Adrenal gland (tissue), 12 donors: ENCODE results near the gene LCT. TPM values are rescaled to one million over a fixed set of nuclear protein-coding genes. Genes with fewer than 3 reads are reported as not detected.

Source experiments
- DNase-seq, 7 donors: peaks; one replicate each; pipeline ENCODE4 v3.0.0-alpha.2; 2019 to 2020
- H3K27ac ChIP-seq, 5 donors: fragments of 200-600 bp; sonication (generic) in 4 of 5; 1 replicate in 3 of 5; 2 replicates in 2 of 5; pipeline versions ENCODE4 v1.5.1 to v1.8.0; 2016 to 2020; ENCODE audit warnings: mild to moderate bottlenecking in 1 of 5
- H3K27me3 ChIP-seq: fragments of 200-600 bp; 2 replicates; pipeline ENCODE4 v1.8.0; 2021
- H3K36me3 ChIP-seq, 2 donors: fragments of 200-600 bp; replicated peaks in 1 of 2; 1 replicate in 1 of 2; 2 replicates in 1 of 2; pipeline versions ENCODE4 v1.5.1 to v1.8.0; 2018 to 2022
- H3K4me1 ChIP-seq, 2 donors: fragments of 200-600 bp; replicated peaks in 1 of 2; 1 replicate in 1 of 2; 2 replicates in 1 of 2; pipeline versions ENCODE4 v1.5.1 to v1.8.0; 2018 to 2021
- H3K4me3 ChIP-seq, 4 donors: fragments of 200-600 bp; sonication (generic) in 3 of 4; one replicate each; pipeline ENCODE4 v1.5.1; 2016 to 2018
- H3K9me3 ChIP-seq, 3 donors: fragments of 200-600 bp; sonication (generic) in 1 of 3; replicated peaks in 1 of 3; 1 replicate in 2 of 3; 2 replicates in 1 of 3; pipeline versions ENCODE4 v1.5.1 to v1.8.0; 2016 to 2021
- CTCF ChIP-seq, 6 experiments: fragments of 450-650 bp in 4 of 6; fragments of 200-600 bp in 2 of 6; sonication (generic) in 1 of 6; IDR thresholded peaks; 1 replicate in 5 of 6; 2 replicates in 1 of 6; pipeline versions ENCODE4 v1.5.1 to v1.8.0; 2016 to 2021; ENCODE audit warnings: antibody characterized with exemption in 6 of 6, mild to moderate bottlenecking in 2 of 6, moderate library complexity in 1 of 6
- POLR2A ChIP-seq, 2 donors: fragments of 450-650 bp; IDR thresholded peaks; one replicate each; pipeline ENCODE4 v1.6.1; 2017; ENCODE audit warnings: antibody characterized with exemption in 2 of 2, mild to moderate bottlenecking in 2 of 2, moderate library complexity in 1 of 2
- WGBS, 4 donors: extraction: QIAGEN DNeasy Blood & Tissue Kit in 2 of 4; methylation state at CpG; one replicate each; pipeline versions ENCODE4 v1.1.5 to v1.1.7; 2013 to 2017; 5-methylcytosine and 5-hydroxymethylcytosine counted together
- intact Hi-C, 2 donors: fragments of 100-400 bp; cut with DNase I; formaldehyde crosslinking; loops; one replicate each; pipeline versions ENCODE4 v1.14.1 to v1.15.0; 2022 to 2023
- polyA plus RNA-seq, 3 donors: library from polyadenylated mRNA; stranded (reverse); fragments of 200-250 nt in 2 of 3; fragments of 350-450 nt in 1 of 3; fragmentation: Illumina TruSeq in 1 of 3; extraction: RNeasy Lipid Tissue Mini Kit (QIAGEN cat#74804) in 1 of 3; gene quantifications; one replicate each; pipeline ENCODE4 v1.2.3, GENCODE V29; 2013 to 2014
- total RNA-seq, 9 donors: library from RNA; depleted of rRNA in 4 of 9; stranded (reverse); fragments of >200 nt in 4 of 9; fragments of 120-200 nt in 1 of 9; fragmentation: NEBNext Ultra II Directional in 1 of 9; extraction: Animal tissue kit (Norgen Biotek cat#: 25700) in 1 of 9; gene quantifications; one replicate each; pipeline versions ENCODE4 v1.1.0 to v1.2.4, GENCODE V29; 2013 to 2023
- donor health status: healthy with polysubstance abuse.
- donor health status: Bipolar disorder and iron deficiency.
- donor health status: DM: yes; HTN: yes; CAD: no.
- donor health status: DM: no; HTN: no; CAD: no.
- donor health status: DM: no; HTN: no; CAD: no.
- donor health status: DM: yes; HTN: yes; CAD: no.

LCT gene
- total and polyA plus RNA-seq, 12 donors: 0.17 to 0.69 TPM; not detected in 10

GRCh38 chr2:135762530-135762929 is 74.5 kb downstream of the LCT start:
- no peak for DNase-seq
- WGBS, 4 donors: 84 to 96% (median 89%) methylated on average over 1 of the region's 1 CpG
- peaks cover 0 to under 1% (median 0%) of the 10 kb centered on the region in 3 donors for H3K9me3 ChIP-seq
- no peaks in the 10 kb centered on the region for H3K27me3 ChIP-seq
- TF ChIP-seq CTCF (IDR thresholded peaks at IDR 0.05) (no peak), POLR2A (IDR thresholded peaks at IDR 0.05) (no peak)
- no peak overlapping the region for H3K4me3 ChIP-seq
- H3K4me1 ChIP-seq: peaks cover 0 to 9% of the 10 kb centered on the region in 2 donors
- intact Hi-C loops: no loop called here
- H3K36me3 ChIP-seq: peaks cover 0 to 87% of the 10 kb centered on the region in 2 donors
- no peak overlapping the region for H3K27ac ChIP-seq

DNA sequence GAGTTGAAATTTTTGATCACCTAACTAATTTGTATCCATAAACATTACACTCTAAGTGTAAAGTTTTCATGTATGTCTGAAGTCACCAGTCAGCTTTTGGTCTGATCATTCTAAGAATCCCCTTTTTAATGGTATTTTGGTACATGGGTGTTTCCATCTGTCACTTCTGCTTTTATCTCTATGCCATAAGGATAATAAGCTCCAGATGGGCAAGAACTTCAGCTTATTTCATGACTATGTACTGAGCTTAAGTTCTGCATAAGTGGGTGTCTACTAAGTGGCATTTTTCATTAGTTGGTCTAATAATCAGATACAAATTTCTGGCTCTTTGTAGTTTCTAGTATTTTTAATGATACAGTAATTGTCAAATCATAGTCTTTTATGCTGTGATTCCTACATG is 75.0 kb downstream of the LCT start:
- TF ChIP-seq POLR2A (IDR thresholded peaks at IDR 0.05) (no peak), CTCF (IDR thresholded peaks at IDR 0.05) (no peak)
- H3K4me1 ChIP-seq: peaks cover 0 to 9% of the 10 kb centered on the region in 2 donors
- no peak for DNase-seq
- H3K4me3 ChIP-seq: no peak overlapping the region
- no peaks in the 10 kb centered on the region for H3K27me3 ChIP-seq
- H3K27ac ChIP-seq: no peak overlapping the region
- peaks cover 0 to 5% (median 4%) of the 10 kb centered on the region in 3 donors for H3K9me3 ChIP-seq
- H3K36me3 ChIP-seq: peaks cover 0 to 87% of the 10 kb centered on the region in 2 donors
- intact Hi-C loops: no loop called here

GRCh38 chr2:135756692-135757091 is 80.3 kb downstream of the LCT start:
- peaks cover 0 to 79% of the 10 kb centered on the region in 2 donors for H3K36me3 ChIP-seq
- no peaks in the 10 kb centered on the region for H3K4me1 ChIP-seq
- H3K9me3 ChIP-seq: peaks cover 0 to 16% (median 5%) of the 10 kb centered on the region in 3 donors
- intact Hi-C loops: no loop called here
- no peak overlapping the region for H3K27ac ChIP-seq
- no peaks in the 10 kb centered on the region for H3K27me3 ChIP-seq
- 94 to 100% (median 95%) methylated on average over 1 of the region's 1 CpG for WGBS, 4 donors
- no peak overlapping the region for H3K4me3 ChIP-seq
- DNase-seq: no peak
- TF ChIP-seq CTCF (IDR thresholded peaks at IDR 0.05): no peak
- TF ChIP-seq POLR2A (IDR thresholded peaks at IDR 0.05): no peak

DNA sequence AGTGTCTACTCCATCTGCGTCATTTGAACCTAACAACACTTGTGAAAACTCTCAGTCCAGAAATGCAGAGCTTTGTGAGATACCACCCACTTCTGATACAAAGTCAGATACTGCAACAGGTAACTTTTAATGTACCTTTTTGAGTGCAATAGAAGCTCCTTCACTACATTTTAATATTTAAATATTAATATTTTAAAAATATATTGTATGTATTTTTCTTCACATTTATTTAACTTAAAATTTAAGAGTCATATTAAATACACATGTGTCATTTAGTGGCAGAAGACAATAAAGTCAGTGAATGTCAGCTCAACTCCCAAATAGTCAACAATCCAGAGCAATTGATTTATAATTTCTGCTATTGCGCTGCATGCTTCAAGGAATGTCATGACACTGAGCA is 81.4 kb downstream of the LCT start:
- intact Hi-C loops: no loop called here
- Histone ChIP-seq H3K9me3 (peaks cover 0 to 16% (median 5%) of the 10 kb centered on the region in 3 donors), H3K4me1 (no peaks in the 10 kb centered on the region), H3K27me3 (no peaks in the 10 kb centered on the region), H3K27ac (no peak overlapping the region), H3K36me3 (peaks cover 0 to 75% of the 10 kb centered on the region in 2 donors), H3K4me3 (no peak overlapping the region)
- DNase-seq: no peak
- 92 to 99% (median 97%) methylated on average over 2 of the region's 2 CpGs for WGBS, 4 donors
- TF ChIP-seq POLR2A (IDR thresholded peaks at IDR 0.05): no peak
- TF ChIP-seq CTCF (IDR thresholded peaks at IDR 0.05): no peak
